CMK (cell line): ENCODE results near the gene ICA1.
"Not testable (repeated sequence)": the region's sequence is repeated elsewhere in the genome, so short reads cannot be mapped to it uniquely, and the experiment has no call there.

Source experiments
- DNase-seq: peaks from one replicate; pipeline ENCODE4 v3.0.0-alpha.2; 2010; ENCODE audit warnings: low read depth

ICA1 gene

GRCh38 chr7:8261711-8262695 is at the start of gene ICA1:
Gene ICA1 (minus strand): TSS chr7:8262167. CDS start chr7:8235926, 26,241 bp downstream.
- peak; percentile 27 for DNase-seq

- no peak for DNase-seq
Measured at GRCh38 chr7:8310876-8311275, 48.9 kb upstream of the ICA1 start.

- DNase-seq: no peak
Measured at GRCh38 chr7:8305625-8306388, 43.8 kb upstream of the ICA1 start.

- DNase-seq: no peak
Measured at GRCh38 chr7:8305104-8305503, 43.1 kb upstream of the ICA1 start.

GRCh38 chr7:8303904-8304528 is 42.0 kb upstream of the ICA1 start:
- DNase-seq: no peak

- not testable (repeated sequence) for DNase-seq
Measured at GRCh38 chr7:8297023-8297422, 35.1 kb upstream of the ICA1 start.

- DNase-seq: no peak
Measured at GRCh38 chr7:8296362-8296659, 34.3 kb upstream of the ICA1 start.

GRCh38 chr7:8295638-8296361 is 33.8 kb upstream of the ICA1 start:
- DNase-seq: peak; percentile 21

GRCh38 chr7:8291397-8292141 is 29.6 kb upstream of the ICA1 start:
- no peak for DNase-seq

- no peak for DNase-seq
Measured at GRCh38 chr7:8290645-8291308, 28.8 kb upstream of the ICA1 start.

GRCh38 chr7:8286118-8286517 is 24.2 kb upstream of the ICA1 start:
- no peak for DNase-seq

GRCh38 chr7:8285155-8285554 is 23.2 kb upstream of the ICA1 start:
- no peak for DNase-seq

GRCh38 chr7:8284606-8285005 is 22.6 kb upstream of the ICA1 start:
- no peak for DNase-seq

GRCh38 chr7:8283968-8284367 is 22.0 kb upstream of the ICA1 start:
- DNase-seq: no peak

GRCh38 chr7:8282871-8283270 is 20.9 kb upstream of the ICA1 start:
- DNase-seq: no peak

GRCh38 chr7:8282162-8282561 is 20.2 kb upstream of the ICA1 start:
- DNase-seq: no peak

GRCh38 chr7:8278183-8278582 is 16.2 kb upstream of the ICA1 start:
- DNase-seq: no peak

GRCh38 chr7:8277394-8277982 is 15.5 kb upstream of the ICA1 start:
- no peak for DNase-seq

- no peak for DNase-seq
Measured at GRCh38 chr7:8274589-8274988, 12.6 kb upstream of the ICA1 start.

- DNase-seq: no peak
Measured at GRCh38 chr7:8271960-8272359, 10.0 kb upstream of the ICA1 start.
